GM21723 (cell line): ENCODE measurements around the gene STARD13.

Experiments used
- ATAC-seq: cut with Tn5 transposase; IDR thresholded peaks from one replicate; pipeline ENCODE4 v1.9.1; 2021; ENCODE audit warnings: mild to moderate bottlenecking, moderate library complexity; ENCODE audit not compliant: unreplicated experiment

Gene STARD13

DNA sequence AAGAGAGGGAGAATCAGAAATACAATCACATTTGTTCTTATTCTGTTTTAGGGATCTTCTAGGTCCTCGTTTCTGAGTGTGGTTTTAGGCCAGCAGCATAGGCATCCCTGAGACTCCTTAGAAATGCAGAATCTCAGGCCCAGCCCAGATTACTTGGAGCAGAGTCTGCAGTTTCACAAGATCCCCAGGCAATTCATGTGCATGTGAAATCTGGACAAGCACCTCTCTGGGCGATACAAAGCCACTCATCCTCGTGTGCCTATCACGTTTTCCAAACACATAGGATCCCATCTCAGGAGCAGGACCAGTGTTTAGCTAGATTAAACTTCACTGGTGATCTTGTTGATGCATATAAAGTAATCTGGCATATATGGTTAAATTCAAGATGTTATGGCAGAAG is 182.1 kb downstream of the STARD13 start:
- ATAC-seq = no peak

DNA sequence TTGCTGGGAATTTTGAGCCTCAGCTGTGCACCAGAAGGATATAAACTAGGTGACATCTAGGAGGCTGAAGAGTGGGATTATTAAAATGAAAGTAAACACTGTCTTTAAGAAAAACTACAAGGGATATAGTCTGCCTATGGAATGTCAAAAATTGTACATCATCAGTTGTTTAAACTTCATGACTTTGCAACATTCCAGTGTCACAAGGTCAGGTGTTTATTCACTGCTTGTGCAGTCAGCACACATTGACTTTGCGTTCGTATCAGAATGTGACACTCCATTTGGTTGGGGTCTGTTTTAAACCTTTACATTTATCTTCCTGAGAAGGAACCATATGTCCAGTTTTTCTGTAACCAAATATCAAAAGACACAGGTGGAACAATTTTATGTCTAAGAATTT is 183.7 kb downstream of the STARD13 start:
- no peak for ATAC-seq

DNA sequence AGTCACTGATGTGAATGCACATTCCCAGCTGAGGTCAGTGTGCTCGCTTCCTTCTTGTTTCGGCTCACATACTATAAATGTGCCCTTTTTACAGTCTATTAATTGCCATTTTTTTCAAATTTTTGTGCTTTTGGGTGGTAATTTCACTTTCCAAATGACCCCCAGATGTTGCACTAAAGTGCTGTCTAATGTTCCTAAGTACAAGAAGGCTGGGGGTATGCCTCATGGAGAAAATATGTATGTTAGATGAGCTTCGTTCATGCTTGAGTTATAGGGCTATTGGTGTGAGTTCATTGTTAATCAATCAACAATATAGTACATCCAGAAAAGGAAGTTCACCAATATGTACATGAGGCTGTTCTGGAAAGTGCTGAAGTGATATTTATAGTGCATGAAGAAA is 184.7 kb downstream of the STARD13 start:
- no peak for ATAC-seq

- no peak for ATAC-seq
Measured at GRCh38 chr13:33099860-33100259, 185.7 kb downstream of the STARD13 start.

- no peak for ATAC-seq
Measured at GRCh38 chr13:33096886-33097605, 188.5 kb downstream of the STARD13 start.

GRCh38 chr13:33092073-33092987 is 193.2 kb downstream of the STARD13 start:
- no peak for ATAC-seq

- no peak for ATAC-seq
Measured at GRCh38 chr13:33091415-33091774, 194.2 kb downstream of the STARD13 start.

DNA sequence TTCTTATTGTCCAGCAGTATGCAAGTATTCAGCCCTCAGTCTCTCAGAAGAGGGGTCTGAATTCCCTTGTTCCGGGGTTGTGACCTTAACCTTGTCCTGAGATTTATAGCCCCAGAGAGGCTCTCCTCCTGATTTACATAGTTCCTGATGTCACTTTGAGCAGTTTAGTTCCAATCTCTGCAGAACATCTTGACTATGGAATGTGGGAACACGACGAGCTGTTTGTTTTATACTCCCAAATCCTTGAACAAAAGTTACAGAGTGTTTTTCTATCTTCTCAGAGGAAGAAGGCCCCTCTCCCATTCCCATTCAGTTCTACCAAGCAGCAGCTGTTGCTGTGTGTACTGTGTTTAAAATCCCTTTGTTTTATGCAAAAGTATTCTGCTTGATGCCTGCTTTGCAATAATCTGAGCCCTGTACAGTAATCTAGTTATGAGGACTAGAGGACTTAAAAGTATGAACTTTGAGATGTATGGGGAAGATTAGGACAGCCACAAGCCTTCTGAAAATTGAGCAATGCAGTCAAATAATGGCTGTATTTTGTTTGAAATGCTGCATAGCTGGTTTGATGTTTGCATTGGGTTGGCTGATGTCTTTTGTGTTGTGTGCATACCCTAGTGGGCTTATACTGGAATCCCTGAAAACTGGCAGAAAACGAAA is 194.7 kb downstream of the STARD13 start:
- ATAC-seq = no peak

DNA sequence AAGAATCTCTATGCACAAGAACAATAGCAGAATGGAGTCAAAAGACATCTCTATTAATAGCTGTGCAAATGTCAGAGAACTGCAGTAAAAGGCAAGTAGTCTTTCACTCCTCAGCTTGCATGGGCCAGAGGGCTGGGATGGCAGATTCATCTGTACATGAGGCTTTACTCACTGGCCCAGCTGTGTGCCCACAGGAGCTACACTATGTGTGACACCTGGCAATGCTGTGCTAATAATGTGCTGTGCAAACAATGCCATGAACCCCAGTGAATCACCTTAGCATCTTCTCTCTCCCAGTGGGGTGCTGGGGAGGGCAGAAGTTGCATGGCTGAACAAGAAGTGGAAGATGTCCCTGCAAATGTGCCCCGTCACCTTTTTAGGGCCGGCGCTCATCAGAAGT is 196.2 kb downstream of the STARD13 start:
- ATAC-seq = no peak

DNA sequence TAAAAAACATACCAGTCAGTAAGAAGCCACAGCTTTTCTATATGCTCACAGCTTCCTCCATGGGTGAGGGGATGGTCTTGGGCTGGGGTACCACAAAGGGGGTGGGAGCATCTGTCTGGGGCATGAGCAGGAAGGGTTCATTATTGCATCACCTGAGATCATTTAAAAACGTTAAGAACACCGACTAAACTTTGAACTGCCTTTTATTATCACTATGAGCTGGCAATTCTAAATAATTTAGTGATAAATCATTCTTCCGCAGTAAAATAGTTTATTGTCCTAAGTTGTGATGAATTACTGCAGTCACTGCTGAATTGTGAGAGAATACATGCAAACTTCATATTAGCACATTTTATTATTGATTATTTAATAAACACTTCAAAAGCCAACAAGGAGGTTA is 197.8 kb downstream of the STARD13 start:
- ATAC-seq = no peak

GRCh38 chr13:33087091-33087490 is 198.5 kb downstream of the STARD13 start:
- ATAC-seq = no peak

DNA sequence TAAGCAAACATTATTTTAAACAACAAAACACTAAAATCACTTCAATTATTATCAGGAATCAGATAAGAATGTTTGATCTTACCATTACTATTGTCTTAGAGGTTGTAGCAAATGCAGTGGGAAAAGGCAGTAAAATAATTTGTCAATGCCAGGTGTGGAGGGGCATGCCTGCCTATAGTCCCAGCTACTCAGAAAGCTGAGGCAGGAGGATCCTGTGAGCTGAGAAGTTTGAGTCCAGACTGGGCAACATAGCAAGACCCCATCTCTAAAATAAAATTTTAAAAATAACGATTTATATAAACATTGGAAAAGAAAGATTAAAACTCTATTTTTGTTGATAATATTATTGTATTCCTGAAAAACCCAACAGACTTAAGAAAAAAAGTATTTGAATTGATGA is 202.5 kb downstream of the STARD13 start:
- no peak for ATAC-seq

GRCh38 chr13:33081666-33082065 is 203.9 kb downstream of the STARD13 start:
- ATAC-seq = no peak

- no peak for ATAC-seq
Measured at GRCh38 chr13:33080972-33081590, 204.5 kb downstream of the STARD13 start.

GRCh38 chr13:33079960-33080359 is 205.6 kb downstream of the STARD13 start:
- no peak for ATAC-seq

- no peak for ATAC-seq
Measured at GRCh38 chr13:33078263-33078662, 207.3 kb downstream of the STARD13 start.

GRCh38 chr13:33076001-33076992 is 209.3 kb downstream of the STARD13 start:
- ATAC-seq = no peak

DNA sequence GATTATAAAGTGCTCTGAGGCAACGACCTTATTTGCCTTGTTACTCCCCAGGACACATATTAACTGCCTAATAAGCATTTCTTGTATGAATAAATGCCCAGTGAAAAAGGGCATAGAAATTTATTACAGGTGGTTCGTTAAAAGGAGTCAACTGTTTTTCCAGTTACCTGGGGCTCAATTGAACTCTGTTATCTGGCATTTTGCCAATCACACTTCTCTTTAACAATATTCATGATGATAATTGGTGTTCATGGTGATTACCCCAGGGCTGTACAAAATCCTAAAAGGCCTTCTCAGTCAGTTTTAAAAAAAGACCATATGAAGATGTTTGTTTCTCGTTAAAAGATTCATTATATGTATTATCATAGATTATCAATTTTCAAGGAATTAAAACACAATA is 212.2 kb downstream of the STARD13 start:
- ATAC-seq = no peak

- no peak for ATAC-seq
Measured at GRCh38 chr13:33072759-33073158, 212.8 kb downstream of the STARD13 start.

DNA sequence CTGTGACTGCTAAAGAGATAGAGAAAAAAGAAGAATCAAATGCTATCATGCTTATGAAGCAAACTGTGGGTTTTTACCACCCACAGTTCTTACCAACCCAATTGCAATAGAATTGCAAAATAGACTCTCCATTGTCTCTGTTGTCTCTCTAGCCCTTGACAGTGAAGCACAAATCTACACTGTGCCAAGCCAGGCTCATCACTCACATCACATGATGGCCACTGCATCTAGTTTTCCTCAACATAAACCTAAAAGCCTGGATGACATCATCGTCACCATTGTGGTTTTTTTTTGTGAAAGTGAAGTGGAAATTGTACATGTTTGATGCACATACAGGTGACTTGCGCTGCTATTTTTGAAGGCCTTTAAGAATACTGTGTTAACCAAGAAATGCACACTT is 213.3 kb downstream of the STARD13 start:
- ATAC-seq = no peak
